ENCODE results near the gene CLMP. TPM values are rescaled to one million over a fixed set of nuclear protein-coding genes. Genes with fewer than 3 reads are reported as not detected.

CLMP gene
- total RNA-seq, 1 donor from 2014 or later, result 34.5 TPM

- Histone ChIP-seq H3K36me3 (ENCODE audit: control insufficient read depth, insufficient read depth, low read length) (no peaks in the 10 kb centered on the region), H3K4me3 (ENCODE audit: low read depth, low read length) (no peak overlapping the region), H3K27me3 (ENCODE audit: control insufficient read depth, insufficient read depth, low read length) (no peaks in the 10 kb centered on the region)
- DNase-seq (ENCODE audit: low read depth) (no peak), FAIRE-seq (no peak)
- no peak for TF ChIP-seq CTCF (IDR thresholded peaks at IDR 0.05; ENCODE audit: insufficient read depth, low read length, severe bottlenecking)
Observed at GRCh38 chr11:123086305-123086704, 108.7 kb downstream of the CLMP start.

GRCh38 chr11:123085497-123085896 is 109.6 kb downstream of the CLMP start:
- no peaks in the 10 kb centered on the region for H3K27me3 ChIP-seq (ENCODE audit: control insufficient read depth, insufficient read depth, low read length)
- no peak for FAIRE-seq
- no peaks in the 10 kb centered on the region for H3K36me3 ChIP-seq (ENCODE audit: control insufficient read depth, insufficient read depth, low read length)
- no peak for TF ChIP-seq CTCF (IDR thresholded peaks at IDR 0.05; ENCODE audit: insufficient read depth, low read length, severe bottlenecking)
- no peak for DNase-seq (ENCODE audit: low read depth)
- no peak overlapping the region for H3K4me3 ChIP-seq (ENCODE audit: low read depth, low read length)

- no peaks in the 10 kb centered on the region for H3K36me3 ChIP-seq (ENCODE audit: control insufficient read depth, insufficient read depth, low read length)
- FAIRE-seq, result no peak
- H3K4me3 ChIP-seq (ENCODE audit: low read depth, low read length), result no peak overlapping the region
- H3K27me3 ChIP-seq (ENCODE audit: control insufficient read depth, insufficient read depth, low read length), result no peaks in the 10 kb centered on the region
- TF ChIP-seq CTCF (IDR thresholded peaks at IDR 0.05; ENCODE audit: insufficient read depth, low read length, severe bottlenecking), result no peak
- DNase-seq (ENCODE audit: low read depth), result no peak
Observed at GRCh38 chr11:123084454-123084853, 110.6 kb downstream of the CLMP start.

- H3K4me3 ChIP-seq (ENCODE audit: low read depth, low read length), result no peak overlapping the region
- no peaks in the 10 kb centered on the region for H3K36me3 ChIP-seq (ENCODE audit: control insufficient read depth, insufficient read depth, low read length)
- H3K27me3 ChIP-seq (ENCODE audit: control insufficient read depth, insufficient read depth, low read length), result no peaks in the 10 kb centered on the region
- FAIRE-seq (peak; percentile 89), DNase-seq (ENCODE audit: low read depth) (peak; percentile 96)
- no peak for TF ChIP-seq CTCF (IDR thresholded peaks at IDR 0.05; ENCODE audit: insufficient read depth, low read length, severe bottlenecking)
Observed at GRCh38 chr11:123083623-123084029, 111.4 kb downstream of the CLMP start.

GRCh38 chr11:123082977-123083376 is 112.1 kb downstream of the CLMP start:
- Histone ChIP-seq H3K4me3 (ENCODE audit: low read depth, low read length) (no peak overlapping the region), H3K27me3 (ENCODE audit: control insufficient read depth, insufficient read depth, low read length) (no peaks in the 10 kb centered on the region), H3K36me3 (ENCODE audit: control insufficient read depth, insufficient read depth, low read length) (no peaks in the 10 kb centered on the region)
- no peak for TF ChIP-seq CTCF (IDR thresholded peaks at IDR 0.05; ENCODE audit: insufficient read depth, low read length, severe bottlenecking)
- DNase-seq (ENCODE audit: low read depth), result no peak
- FAIRE-seq, result no peak

- FAIRE-seq (no peak), DNase-seq (ENCODE audit: low read depth) (no peak)
- no peak for TF ChIP-seq CTCF (IDR thresholded peaks at IDR 0.05; ENCODE audit: insufficient read depth, low read length, severe bottlenecking)
- Histone ChIP-seq H3K4me3 (ENCODE audit: low read depth, low read length) (no peak overlapping the region), H3K36me3 (ENCODE audit: control insufficient read depth, insufficient read depth, low read length) (no peaks in the 10 kb centered on the region), H3K27me3 (ENCODE audit: control insufficient read depth, insufficient read depth, low read length) (no peaks in the 10 kb centered on the region)
Observed at GRCh38 chr11:123080015-123080414, 115.0 kb downstream of the CLMP start.
